Thyroid gland (tissue), 4 donors: ENCODE measurements around the gene SPON1. TPM values are rescaled to one million over a fixed set of nuclear protein-coding genes. Genes with fewer than 3 reads are reported as not detected.

Experiments
- DNase-seq, 2 donors: peaks; one replicate each; pipeline ENCODE4 v3.0.0-alpha.2; 2019
- H3K27ac ChIP-seq, 3 donors: fragments of 200-600 bp; sonication (generic); 1 replicate in 2 of 3; 2 replicates in 1 of 3; pipeline ENCODE4 v1.5.1; 2016 to 2019; ENCODE audit warnings: mild to moderate bottlenecking in 1 of 3, moderate library complexity in 1 of 3
- H3K27me3 ChIP-seq: fragments of 200-600 bp; sonication (generic); one replicate; pipeline ENCODE4 v1.5.1; 2019
- H3K36me3 ChIP-seq, 2 donors: fragments of 200-600 bp; sonication (generic); one replicate each; pipeline ENCODE4 v1.5.1; 2016 to 2019
- H3K4me1 ChIP-seq, 2 donors: fragments of 200-600 bp; sonication (generic); one replicate each; pipeline ENCODE4 v1.5.1; 2017 to 2019
- H3K4me3 ChIP-seq, 3 donors: fragments of 200-600 bp; sonication (generic); replicated peaks in 1 of 3; 1 replicate in 2 of 3; 2 replicates in 1 of 3; pipeline ENCODE4 v1.5.1; 2016; ENCODE audit warnings: mild to moderate bottlenecking in 1 of 3
- H3K9me3 ChIP-seq: fragments of 200-600 bp; sonication (generic); one replicate; pipeline ENCODE4 v1.5.1; 2017
- CTCF ChIP-seq, 6 experiments: fragments of 200-600 bp in 3 of 6; fragments of 450-650 bp in 3 of 6; sonication (generic) in 3 of 6; IDR thresholded peaks; one replicate each; pipeline ENCODE4 v1.5.1; 2016 to 2019; ENCODE audit warnings: antibody characterized with exemption in 6 of 6, mild to moderate bottlenecking in 2 of 6, inconsistent platforms in 1 of 6, moderate library complexity in 1 of 6
- POLR2A ChIP-seq, 2 donors: fragments of 450-650 bp; IDR thresholded peaks; one replicate each; pipeline ENCODE4 v1.6.1; 2017; ENCODE audit warnings: antibody characterized with exemption in 2 of 2, mild to moderate bottlenecking in 2 of 2, moderate library complexity in 1 of 2
- WGBS, 2 donors: methylation state at CpG; one replicate each; pipeline ENCODE4 v1.1.5; 2017; 5-methylcytosine and 5-hydroxymethylcytosine counted together
- intact Hi-C: fragments of 100-400 bp; cut with DNase I; formaldehyde crosslinking; loops from one replicate; pipeline ENCODE4 v1.15.1; 2023
- total RNA-seq, 4 donors: library from RNA; depleted of rRNA; stranded (reverse); fragments of >200 nt; gene quantifications; one replicate each; pipeline ENCODE4 v1.2.3, GENCODE V29; 2016

Gene SPON1
- total RNA-seq, 4 donors from 2014 or later, result 7.3 to 14.9 (median 10.9) TPM

- intact Hi-C loops, result no loop called here
- 31 to 43% methylated on average over 1 of the region's 1 CpG for WGBS, 2 donors
- H3K4me3 ChIP-seq, result no peak overlapping the region
- H3K27ac ChIP-seq, result no peak overlapping the region
- no peaks in the 10 kb centered on the region for H3K27me3 ChIP-seq
- TF ChIP-seq CTCF (IDR thresholded peaks at IDR 0.05) (no peak), POLR2A (IDR thresholded peaks at IDR 0.05) (no peak)
- H3K9me3 ChIP-seq, result no peaks in the 10 kb centered on the region
- H3K36me3 ChIP-seq, result no peaks in the 10 kb centered on the region
- H3K4me1 ChIP-seq, result no peaks in the 10 kb centered on the region
- DNase-seq, result no peak
These were observed 97.0 kb downstream of the SPON1 start for GRCh38 chr11:14059491-14059890.

DNA sequence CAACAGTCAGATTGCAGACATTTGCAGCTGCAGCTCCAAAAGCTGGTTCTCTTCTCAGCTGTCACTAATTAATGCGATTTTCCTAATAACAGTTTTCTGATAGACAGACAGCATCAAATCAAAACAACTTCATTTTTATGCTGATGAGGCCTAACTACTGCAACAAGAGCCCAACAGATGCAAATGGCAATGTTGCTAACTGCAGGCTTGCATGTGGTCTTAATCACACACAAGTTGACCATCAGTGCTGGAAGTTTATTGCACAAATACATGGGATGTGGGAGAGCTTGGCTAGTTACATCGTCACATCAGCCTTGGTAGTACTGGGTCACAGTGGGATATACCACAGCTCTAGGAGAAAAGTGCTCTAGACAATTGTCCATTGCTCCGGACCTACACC, 99.2 kb downstream of the SPON1 start:
- Histone ChIP-seq H3K9me3 (no peaks in the 10 kb centered on the region), H3K4me3 (no peak overlapping the region), H3K27me3 (no peaks in the 10 kb centered on the region), H3K36me3 (no peaks in the 10 kb centered on the region), H3K27ac (no peak overlapping the region), H3K4me1 (no peaks in the 10 kb centered on the region)
- WGBS, 2 donors, result 90 to 95% methylated on average over 3 of the region's 3 CpGs
- TF ChIP-seq POLR2A (IDR thresholded peaks at IDR 0.05) (no peak), CTCF (IDR thresholded peaks at IDR 0.05) (no peak)
- DNase-seq, result no peak
- intact Hi-C loops, result no loop called here

DNA sequence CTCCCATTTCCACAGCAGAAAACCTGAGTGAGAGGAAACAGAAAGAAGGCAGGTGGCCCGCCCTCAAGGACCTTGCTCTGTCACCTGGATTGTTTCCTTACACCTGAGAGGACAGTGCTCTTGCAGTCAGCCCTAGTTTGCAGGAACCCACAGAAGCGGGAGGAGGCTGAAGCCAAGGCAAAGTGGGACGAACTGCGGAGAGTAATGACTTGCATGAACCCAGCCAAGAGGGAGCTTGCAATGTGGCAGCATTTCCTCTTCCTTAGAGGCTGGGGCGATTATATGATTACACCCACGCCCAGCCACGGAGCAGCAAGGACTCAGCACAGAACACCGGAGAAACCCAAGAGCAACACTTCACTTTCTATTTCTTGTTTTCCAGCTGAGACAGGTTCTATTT, 102.6 kb downstream of the SPON1 start:
- DNase-seq, result no peak
- intact Hi-C loops, result no loop called here
- Histone ChIP-seq H3K36me3 (no peaks in the 10 kb centered on the region), H3K27ac (no peak overlapping the region), H3K4me3 (no peak overlapping the region), H3K9me3 (no peaks in the 10 kb centered on the region), H3K4me1 (no peaks in the 10 kb centered on the region), H3K27me3 (no peaks in the 10 kb centered on the region)
- no peak for TF ChIP-seq CTCF (IDR thresholded peaks at IDR 0.05)
- TF ChIP-seq POLR2A (IDR thresholded peaks at IDR 0.05), result no peak
- WGBS, 2 donors, result 52% methylated on average over 8 of the region's 8 CpGs

- Histone ChIP-seq H3K4me1 (no peaks in the 10 kb centered on the region), H3K36me3 (no peaks in the 10 kb centered on the region), H3K4me3 (no peak overlapping the region), H3K9me3 (no peaks in the 10 kb centered on the region), H3K27ac (no peak overlapping the region), H3K27me3 (no peaks in the 10 kb centered on the region)
- DNase-seq, result no peak
- TF ChIP-seq POLR2A (IDR thresholded peaks at IDR 0.05), result no peak
- TF ChIP-seq CTCF (IDR thresholded peaks at IDR 0.05), result no peak
- WGBS, 2 donors, result 22 to 32% methylated on average over 1 of the region's 1 CpG
- intact Hi-C loops, result no loop called here
These were observed 103.2 kb downstream of the SPON1 start for GRCh38 chr11:14065681-14066080.

GRCh38 chr11:14067686-14068085, 105.2 kb downstream of the SPON1 start:
- Histone ChIP-seq H3K27ac (no peak overlapping the region), H3K27me3 (no peaks in the 10 kb centered on the region), H3K9me3 (no peaks in the 10 kb centered on the region), H3K4me3 (no peak overlapping the region), H3K4me1 (no peaks in the 10 kb centered on the region), H3K36me3 (no peaks in the 10 kb centered on the region)
- TF ChIP-seq POLR2A (IDR thresholded peaks at IDR 0.05) (no peak), CTCF (IDR thresholded peaks at IDR 0.05) (no peak)
- 53 to 73% methylated on average over 3 of the region's 3 CpGs for WGBS, 2 donors
- no peak for DNase-seq
- intact Hi-C loops, result no loop called here
